SK-N-SH (cell line): ENCODE measurements around the gene PTGIS. TPM values are rescaled to one million over a fixed set of nuclear protein-coding genes. Genes with fewer than 3 reads are reported as not detected.

ENCODE experiments used
- CTCF ChIA-PET: fragments of 300-600, 350-600 bp; formaldehyde crosslinking; extraction: SDS; loops from one replicate; lab custom pipeline; 2021; lab: Yijun Ruan, JAX
- POLR2A ChIA-PET: fragments of 350-600 bp; sonication (Branson Sonifier 250); formaldehyde crosslinking; extraction: SDS; loops from one replicate; lab custom pipeline; 2020; ENCODE audit warnings: antibody characterized with exemption, inconsistent platforms; lab: Yijun Ruan, JAX
- DNase-seq: peaks from one replicate; pipeline ENCODE4 v3.0.0; 2012
- H2AFZ ChIP-seq: fragments of 200-600 bp; sonication (generic); 2 replicates; pipeline ENCODE4 v1.8.1; 2016; ENCODE audit warnings: antibody characterized with exemption, mild to moderate bottlenecking, low read depth
- H3F3A ChIP-seq: fragments of 200-600 bp; sonication (generic); replicated peaks from 2 replicates; pipeline ENCODE3; 2016; ENCODE audit warnings: antibody characterized with exemption, mild to moderate bottlenecking; ENCODE audit not compliant: insufficient read depth
- H3K27ac ChIP-seq, 2 experiments: fragments of 200-500 bp in 1 of 2; fragments of 200-600 bp in 1 of 2; sonication (Bioruptor generic) in 1 of 2; sonication (generic), shearing (Covaris generic) in 1 of 2; 2 replicates each; pipeline versions ENCODE4 v1.5.1 to v1.6.1; 2014 to 2016; ENCODE audit warnings: low read depth in 2 of 2, inconsistent platforms in 1 of 2, low read length in 1 of 2, mild to moderate bottlenecking in 1 of 2, mixed read lengths in 1 of 2
- H3K27me3 ChIP-seq: fragments of 200-600 bp; sonication (generic), shearing (Covaris generic); 2 replicates; pipeline ENCODE4 v1.6.1; 2016; ENCODE audit warnings: mixed run types; ENCODE audit not compliant: insufficient read depth
- H3K36me3 ChIP-seq, 2 experiments: fragments of 200-500 bp in 1 of 2; fragments of 200-600 bp in 1 of 2; sonication (Bioruptor generic) in 1 of 2; sonication (generic) in 1 of 2; replicated peaks in 1 of 2; 2 replicates each; pipeline versions ENCODE3 to v1.5.1; 2014 to 2016; ENCODE audit warnings: low read length in 1 of 2, mild to moderate bottlenecking in 1 of 2; ENCODE audit not compliant: insufficient read depth in 2 of 2, control insufficient read depth in 1 of 2
- H3K4me1 ChIP-seq, 2 experiments: fragments of 200-500 bp in 1 of 2; fragments of 200-600 bp in 1 of 2; sonication (Bioruptor generic) in 1 of 2; sonication (generic), shearing (Covaris generic) in 1 of 2; 2 replicates each; pipeline versions ENCODE4 v1.5.1 to v1.6.1; 2014 to 2016; ENCODE audit warnings: low read depth in 1 of 2, low read length in 1 of 2, mixed run types in 1 of 2; ENCODE audit not compliant: insufficient read depth in 2 of 2, control insufficient read depth in 1 of 2
- H3K4me2 ChIP-seq: fragments of 200-600 bp; sonication (generic), shearing (Covaris generic); 2 replicates; pipeline ENCODE4 v1.6.1; 2017; ENCODE audit warnings: mixed run types
- H3K4me3 ChIP-seq, 2 experiments: fragments of 200-500 bp in 1 of 2; fragments of 200-600 bp in 1 of 2; sonication (Bioruptor generic) in 1 of 2; sonication (generic), shearing (Covaris generic) in 1 of 2; 2 replicates each; pipeline versions ENCODE4 v1.5.1 to v1.8.1; 2014 to 2016; ENCODE audit warnings: low read depth in 2 of 2, inconsistent platforms in 1 of 2, low read length in 1 of 2, mild to moderate bottlenecking in 1 of 2, mixed read lengths in 1 of 2, moderate library complexity in 1 of 2
- H3K79me2 ChIP-seq: fragments of 200-600 bp; sonication (generic); 2 replicates; pipeline ENCODE4 v1.8.1; 2017; ENCODE audit warnings: mild to moderate bottlenecking; ENCODE audit not compliant: insufficient read depth
- H3K9ac ChIP-seq: fragments of 200-600 bp; sonication (generic); 2 replicates; pipeline ENCODE4 v1.6.1; 2017; ENCODE audit warnings: mixed run types
- H3K9me2 ChIP-seq: fragments of 200-600 bp; sonication (generic); 2 replicates; pipeline ENCODE4 v1.6.1; 2017; ENCODE audit warnings: mixed run types
- H3K9me3 ChIP-seq: fragments of 200-600 bp; sonication (generic); 2 replicates; pipeline ENCODE4 v1.6.1; 2017; ENCODE audit warnings: mixed run types, mild to moderate bottlenecking, moderate library complexity
- H4K20me1 ChIP-seq: fragments of 200-600 bp; sonication (generic); 2 replicates; pipeline ENCODE4 v1.6.1; 2017; ENCODE audit warnings: mild to moderate bottlenecking, mixed run types; ENCODE audit not compliant: insufficient read depth
- CHD2 ChIP-seq: fragments of 150-350 bp; IDR thresholded peaks from 2 replicates; pipeline ENCODE4 v1.6.1; 2018; ENCODE audit warnings: low read length; ENCODE audit not compliant: partially characterized antibody
- FOSL2 ChIP-seq: IDR thresholded peaks from 2 replicates; pipeline ENCODE4 v1.4.0; 2012; ENCODE audit warnings: low read depth, mild to moderate bottlenecking, moderate library complexity, borderline replicate concordance
- FOXM1 ChIP-seq: IDR thresholded peaks from 2 replicates; pipeline ENCODE4 v1.4.0; 2012; ENCODE audit warnings: low read depth, mild to moderate bottlenecking
- GABPA ChIP-seq: IDR thresholded peaks from 2 replicates; pipeline ENCODE4 v1.4.0; 2012; ENCODE audit warnings: low read depth, mild to moderate bottlenecking
- JUND ChIP-seq: IDR thresholded peaks from 2 replicates; pipeline ENCODE4 v1.4.0; 2012
- MXI1 ChIP-seq: IDR thresholded peaks from 2 replicates; pipeline ENCODE4 v1.6.1; 2012; ENCODE audit warnings: mild to moderate bottlenecking, low read depth, low read length, improper control_type of control experiment
- PBX3 ChIP-seq: IDR thresholded peaks from 2 replicates; pipeline ENCODE4; 2012
- POLR2AphosphoS5 ChIP-seq: IDR thresholded peaks from 2 replicates; pipeline ENCODE4 v1.6.1; 2012; ENCODE audit warnings: low read depth, low read length
- RAD21 ChIP-seq: IDR thresholded peaks from 2 replicates; pipeline ENCODE4 v1.6.1; 2012; ENCODE audit warnings: mild to moderate bottlenecking, low read length
- RCOR1 ChIP-seq: fragments of 150-350 bp; IDR thresholded peaks from 2 replicates; pipeline ENCODE4 v1.6.1; 2017; ENCODE audit warnings: antibody characterized with exemption, low read length
- RFX5 ChIP-seq: IDR thresholded peaks from 2 replicates; pipeline ENCODE4 v1.6.1; 2012; ENCODE audit warnings: mild to moderate bottlenecking, improper control_type of control experiment, low read length
- SIN3A ChIP-seq: IDR thresholded peaks from 2 replicates; pipeline ENCODE4 v1.6.1; 2012; ENCODE audit warnings: low read depth, mild to moderate bottlenecking, low read length, moderate library complexity, borderline replicate concordance
- SMC3 ChIP-seq: IDR thresholded peaks from 2 replicates; pipeline ENCODE4 v1.6.1; 2012; ENCODE audit warnings: low read depth, low read length, improper control_type of control experiment
- TCF12 ChIP-seq: IDR thresholded peaks from 2 replicates; pipeline ENCODE4 v1.4.0; 2012
- TEAD4 ChIP-seq: IDR thresholded peaks from 2 replicates; pipeline ENCODE4 v1.4.0; 2012; ENCODE audit warnings: mild to moderate bottlenecking, borderline replicate concordance; ENCODE audit not compliant: insufficient read depth
- USF1 ChIP-seq: IDR thresholded peaks from 2 replicates; pipeline ENCODE4 v1.4.0; 2012; ENCODE audit warnings: low read depth, borderline replicate concordance
- USF2 ChIP-seq: fragments of 150-350 bp; IDR thresholded peaks from 2 replicates; pipeline ENCODE4 v1.6.1; 2017; ENCODE audit warnings: antibody characterized with exemption, low read length, low read depth, borderline replicate concordance
- YY1 ChIP-seq: IDR thresholded peaks from 2 replicates; pipeline ENCODE4 v1.4.0; 2012; ENCODE audit warnings: low read depth, mild to moderate bottlenecking
- WGBS: methylation state at CpG from one replicate; pipeline ENCODE4 v1.1.6; 2017; ENCODE audit warnings: low lambda C conversion rate; 5-methylcytosine and 5-hydroxymethylcytosine counted together
- polyA plus RNA-seq, 3 experiments: library from polyadenylated mRNA; depleted of rRNA; stranded (reverse); fragments of >200 nt; gene quantifications; 2 replicates each; pipeline ENCODE4 v1.2.3, GENCODE V29; 2012

PTGIS gene
- polyA plus RNA-seq, 1 of the 3 experiments (the other 2 are of a cell fraction) = 1.0 TPM

DNA sequence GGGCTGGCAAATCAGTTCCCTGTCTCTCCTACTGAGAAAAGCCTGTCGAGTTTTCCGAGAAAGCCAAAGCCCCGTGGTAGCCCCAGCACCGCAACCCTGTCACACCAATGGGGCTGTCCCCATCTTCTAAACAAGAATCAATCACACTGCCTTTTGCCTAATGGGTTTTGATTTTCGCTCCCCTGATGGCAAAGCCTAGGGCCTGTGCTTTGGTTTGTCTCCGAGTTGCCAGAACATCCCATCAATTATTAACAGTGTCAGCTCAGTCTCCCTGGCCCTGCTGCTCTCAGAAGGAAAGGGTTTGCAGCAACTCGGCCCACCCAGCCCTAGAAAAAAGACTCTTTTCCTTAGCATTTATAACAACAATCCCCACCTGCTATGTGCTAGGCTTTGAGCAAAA, 89.7 kb downstream of the PTGIS start:
- no peaks in the 10 kb centered on the region for H3K79me2 ChIP-seq
- no peak overlapping the region for H2AFZ ChIP-seq
- no peaks in the 10 kb centered on the region for H3F3A ChIP-seq
- H3K4me1 ChIP-seq = peaks cover 0 to 8% of the 10 kb centered on the region in 2 experiments; a peak in 1 of 4 replicates
- no peaks in the 10 kb centered on the region for H3K36me3 ChIP-seq
- no peak overlapping the region for H3K4me2 ChIP-seq
- H3K27ac ChIP-seq = no peak overlapping the region
- CTCF ChIA-PET = interaction anchor here (0.9 to 2.3 kb wide), 5 partner anchors 14 to 144 kb away, joined by 3 to 13 read pairs (median 5); no protein-coding TSS in a partner anchor
- no peak overlapping the region for H3K4me3 ChIP-seq
- no peaks in the 10 kb centered on the region for H3K9me3 ChIP-seq
- H3K9me2 ChIP-seq = no peaks in the 10 kb centered on the region
- 57% methylated on average over 7 of the region's 7 CpGs for WGBS
- no peak for TF ChIP-seq USF2
- TF ChIP-seq TCF12 = no peak
- no peak for TF ChIP-seq RAD21
- H4K20me1 ChIP-seq = no peaks in the 10 kb centered on the region
- no peak overlapping the region for H3K9ac ChIP-seq
- POLR2A ChIA-PET = no interaction called here
- H3K27me3 ChIP-seq = no peaks in the 10 kb centered on the region
- no peak for DNase-seq

- no peaks in the 10 kb centered on the region for H4K20me1 ChIP-seq
- WGBS = 79% methylated on average over 3 of the region's 3 CpGs
- no peaks in the 10 kb centered on the region for H3F3A ChIP-seq
- H3K9ac ChIP-seq = no peak overlapping the region
- peaks cover 0 to 5% of the 10 kb centered on the region in 2 experiments; a peak in 1 of 4 replicates for H3K4me1 ChIP-seq
- H3K36me3 ChIP-seq = no peaks in the 10 kb centered on the region
- POLR2A ChIA-PET = interaction anchor here (0.9 kb wide), 1 partner anchor 10 kb away, joined by 3 read pairs; no protein-coding TSS in a partner anchor
- no peaks in the 10 kb centered on the region for H3K79me2 ChIP-seq
- H3K27me3 ChIP-seq = no peaks in the 10 kb centered on the region
- H3K9me2 ChIP-seq = no peaks in the 10 kb centered on the region
- H3K4me2 ChIP-seq = no peak overlapping the region
- TF ChIP-seq CHD2 (no peak), USF1 (peak; percentile 32; the same call in 1 of the 2 replicates)
- CTCF ChIA-PET = interaction anchor here (0.9 to 2.0 kb wide), 3 partner anchors 14 to 143 kb away, joined by 4 to 13 read pairs (median 5); no protein-coding TSS in a partner anchor
- H3K9me3 ChIP-seq = no peaks in the 10 kb centered on the region
- H3K27ac ChIP-seq = no peak overlapping the region
- no peak overlapping the region for H2AFZ ChIP-seq
- peak; percentile 48 for DNase-seq
- no peak overlapping the region for H3K4me3 ChIP-seq
Measured at GRCh38 chr20:49477200-49477599, 90.7 kb downstream of the PTGIS start.

DNA sequence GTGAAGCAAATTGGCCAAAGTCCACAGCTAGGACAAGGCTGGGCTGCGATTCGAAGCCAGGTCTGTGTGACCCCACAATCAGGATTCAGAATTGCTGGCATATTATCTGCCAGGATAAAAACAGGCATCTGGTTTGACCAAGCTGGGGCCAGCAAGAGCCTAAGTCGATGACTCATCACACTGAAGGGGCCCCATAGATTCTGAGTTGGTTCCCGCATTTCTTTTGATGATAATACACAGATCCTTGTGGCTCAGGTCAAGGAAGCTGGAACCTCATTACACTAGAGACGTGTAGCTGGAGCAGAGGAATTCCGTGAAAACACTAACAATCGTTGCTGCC, 92.0 kb downstream of the PTGIS start:
- WGBS = 60% methylated on average over 7 of the region's 7 CpGs
- Histone ChIP-seq H3K36me3 (no peaks in the 10 kb centered on the region), H3K9ac (no peak overlapping the region), H3K4me3 (no peak overlapping the region), H3K79me2 (no peaks in the 10 kb centered on the region), H4K20me1 (no peaks in the 10 kb centered on the region), H3F3A (no peaks in the 10 kb centered on the region), H3K4me2 (no peak overlapping the region), H3K9me3 (no peaks in the 10 kb centered on the region), H3K27ac (no peak overlapping the region), H3K27me3 (no peaks in the 10 kb centered on the region), H2AFZ (no peak overlapping the region), H3K9me2 (no peaks in the 10 kb centered on the region), H3K4me1 (peaks cover 0 to 5% of the 10 kb centered on the region in 2 experiments; a peak in 1 of 4 replicates)
- no peak for TF ChIP-seq SMC3
- no peak for TF ChIP-seq POLR2AphosphoS5
- TF ChIP-seq JUND = peak; percentile 45; the same call in 1 of the 2 replicates
- TF ChIP-seq FOSL2 = peak; percentile 53; the same call in 1 of the 2 replicates
- no peak for TF ChIP-seq SIN3A
- TF ChIP-seq MXI1 = no peak
- TF ChIP-seq FOXM1 = no peak
- no peak for TF ChIP-seq GABPA
- no peak for TF ChIP-seq TEAD4
- no peak for TF ChIP-seq PBX3
- TF ChIP-seq RCOR1 = no peak
- no peak for TF ChIP-seq CHD2
- TF ChIP-seq TCF12 = peak; percentile 40; the same call in 1 of the 2 replicates
- TF ChIP-seq YY1 = no peak
- TF ChIP-seq RFX5 = no peak
- no peak for DNase-seq
- ChIA-PET CTCF (interaction anchor here (1.1 to 2.4 kb wide), 3 partner anchors 9 to 91 kb away, joined by 6 to 14 read pairs (median 11); no protein-coding TSS in a partner anchor), POLR2A (no interaction called here)
